Glutamatergic neuron (in vitro differentiated cells): ENCODE results near the gene KIF14. TPM values are rescaled to one million over a fixed set of nuclear protein-coding genes. Genes with fewer than 3 reads are reported as not detected.
"Not testable (repeated sequence)": the region's sequence is repeated elsewhere in the genome, so short reads cannot be mapped to it uniquely, and the experiment has no call there.

ENCODE experiments used
- DNase-seq: peaks from one replicate; pipeline ENCODE4 v3.0.0; 2022
- H3K27ac Mint-ChIP-seq: one replicate; pipeline ENCODE4 v1.8.0; 2020; ENCODE audit warnings: mild to moderate bottlenecking, mixed read lengths, inconsistent platforms; ENCODE audit not compliant: unreplicated experiment
- H3K27me3 Mint-ChIP-seq: one replicate; pipeline ENCODE4 v1.8.0; 2020; ENCODE audit warnings: mild to moderate bottlenecking, moderate library complexity, mixed read lengths, inconsistent platforms; ENCODE audit not compliant: unreplicated experiment
- H3K36me3 Mint-ChIP-seq: one replicate; pipeline ENCODE4 v1.8.0; 2020; ENCODE audit warnings: mild to moderate bottlenecking, mixed read lengths, inconsistent platforms; ENCODE audit not compliant: unreplicated experiment
- H3K4me1 Mint-ChIP-seq: one replicate; pipeline ENCODE4 v1.8.0; 2020; ENCODE audit warnings: mild to moderate bottlenecking, low read depth, mixed read lengths, inconsistent platforms; ENCODE audit not compliant: unreplicated experiment
- H3K4me3 Mint-ChIP-seq: one replicate; pipeline ENCODE4 v1.8.0; 2020; ENCODE audit warnings: mild to moderate bottlenecking, mixed read lengths, inconsistent platforms; ENCODE audit not compliant: unreplicated experiment
- H3K9me3 Mint-ChIP-seq: one replicate; pipeline ENCODE4 v1.8.0; 2020; ENCODE audit warnings: mild to moderate bottlenecking, moderate library complexity, mixed read lengths, inconsistent platforms; ENCODE audit not compliant: unreplicated experiment
- CTCF ChIP-seq: fragments of 200-600 bp; sonication (generic); IDR thresholded peaks from one replicate; pipeline ENCODE4 v1.5.0; 2021; ENCODE audit not compliant: partially characterized antibody, unreplicated experiment
- total RNA-seq: library from RNA; stranded (reverse); fragmentation: NEBNext Ultra II Directional; extraction: Animal tissue kit (Norgen Biotek cat#: 25700); gene quantifications from one replicate; pipeline ENCODE4 v1.2.1, GENCODE V29; 2021; ENCODE audit not compliant: unreplicated experiment

The KIF14 gene
- total RNA-seq, 1 donor from 2014 or later = 2.9 TPM

DNA sequence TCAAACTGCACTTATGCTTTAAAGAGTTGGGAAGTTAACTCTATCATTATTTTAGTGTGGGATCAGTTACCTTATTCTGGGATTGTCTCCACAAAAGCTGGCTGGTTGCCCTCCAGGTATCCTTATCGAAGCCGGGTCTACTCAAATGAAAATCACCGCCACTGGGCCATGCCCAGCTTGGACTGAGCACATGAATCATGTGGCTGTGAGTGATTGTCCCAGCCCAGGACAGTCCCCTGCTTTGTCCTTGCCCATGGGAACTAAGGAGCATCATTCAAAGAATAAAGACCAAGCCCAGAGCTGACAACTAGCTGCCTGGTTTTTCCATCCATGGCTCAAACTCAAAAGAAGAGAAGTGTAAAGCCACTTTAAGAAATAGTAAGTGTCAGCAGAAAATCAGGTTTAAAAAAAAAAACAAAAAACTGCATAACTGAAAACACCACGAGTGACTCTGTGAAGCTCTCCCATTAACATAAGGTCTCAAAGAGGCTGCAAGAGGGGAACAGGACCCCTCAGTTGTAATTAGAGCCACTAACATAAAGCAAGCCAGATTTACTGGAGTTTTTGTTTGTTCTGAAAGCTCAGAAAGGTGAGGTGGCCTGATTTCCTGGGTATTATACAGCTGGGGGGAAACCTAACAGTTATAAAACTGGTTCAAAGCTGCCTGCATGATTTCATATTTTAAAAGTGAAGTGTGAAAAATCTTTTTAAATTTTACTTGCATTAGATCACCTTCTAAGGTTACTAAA is 91.5 kb downstream of the KIF14 start:
- Mint-ChIP-seq H3K27me3 (peaks cover 2% of the 10 kb centered on the region), H3K36me3 (no peaks in the 10 kb centered on the region), H3K4me3 (no peak overlapping the region), H3K27ac (no peak overlapping the region), H3K9me3 (no peaks in the 10 kb centered on the region), H3K4me1 (no peaks in the 10 kb centered on the region)
- no peak for DNase-seq
- no peak for TF ChIP-seq CTCF

DNA sequence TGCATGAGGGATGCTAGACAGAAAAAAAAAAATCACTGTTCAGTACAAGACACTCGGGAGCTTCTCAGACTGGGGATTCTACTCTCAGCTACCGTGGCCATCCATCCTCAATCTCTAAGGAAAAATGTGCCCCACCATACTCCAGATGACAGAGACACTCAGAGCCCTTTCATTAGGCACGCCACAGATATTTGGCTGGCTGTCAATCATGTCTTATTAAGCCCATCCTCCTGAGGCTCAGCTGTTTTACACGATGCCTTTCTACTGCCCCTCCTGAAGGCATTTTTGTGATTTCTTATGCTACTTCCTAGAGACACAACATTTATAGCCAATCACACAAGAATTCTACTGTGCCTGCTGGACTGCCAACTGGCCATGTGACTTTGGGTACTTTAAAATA is 92.9 kb downstream of the KIF14 start:
- Mint-ChIP-seq H3K4me3 (no peak overlapping the region), H3K27me3 (peaks cover 2% of the 10 kb centered on the region), H3K36me3 (no peaks in the 10 kb centered on the region), H3K9me3 (no peaks in the 10 kb centered on the region), H3K27ac (no peak overlapping the region), H3K4me1 (no peaks in the 10 kb centered on the region)
- no peak for TF ChIP-seq CTCF
- no peak for DNase-seq

DNA sequence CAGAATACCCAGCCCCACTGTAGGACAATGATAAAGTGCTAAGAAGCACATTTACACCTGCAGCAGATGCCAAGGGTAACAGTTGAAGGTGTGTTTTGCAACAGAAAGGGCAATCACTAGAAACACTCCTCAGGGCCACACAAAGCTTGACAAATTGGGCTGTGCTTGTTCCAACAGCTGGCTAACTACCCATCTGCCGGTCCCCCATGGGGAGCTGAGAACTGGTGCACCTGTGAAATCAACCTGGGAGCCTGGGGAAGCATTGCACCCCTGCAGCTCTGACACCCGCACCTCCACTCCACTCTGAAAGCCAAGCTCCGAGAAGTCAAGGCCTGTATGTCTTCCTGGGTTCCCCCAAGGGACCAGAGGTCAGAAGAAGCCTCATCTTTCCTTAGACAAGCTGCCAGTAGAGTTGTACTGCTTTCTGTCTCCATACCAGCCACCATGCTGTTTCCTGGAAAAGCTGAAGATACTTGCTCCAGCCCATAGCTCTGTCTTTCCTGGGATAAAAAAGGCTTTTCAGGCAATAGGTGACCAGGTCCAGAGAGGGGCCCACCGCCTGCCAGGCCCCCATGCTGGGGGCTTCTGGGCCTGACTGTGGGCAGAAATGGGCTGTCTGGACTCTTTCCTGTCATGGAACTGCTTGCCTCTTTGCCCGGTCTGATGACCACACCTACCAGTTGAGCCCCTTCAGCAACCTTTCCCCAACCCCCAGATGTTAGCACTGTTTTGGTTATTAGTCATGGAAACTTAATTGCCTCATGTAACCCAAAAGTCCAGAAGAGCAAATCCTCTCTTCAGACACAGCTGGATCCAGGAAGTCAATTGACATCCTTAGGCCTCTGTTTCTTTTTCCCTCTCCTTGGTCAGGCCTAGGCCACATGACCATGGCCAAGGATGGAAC is 93.6 kb downstream of the KIF14 start:
- H3K4me1 Mint-ChIP-seq = no peaks in the 10 kb centered on the region
- H3K27me3 Mint-ChIP-seq = no peaks in the 10 kb centered on the region
- H3K4me3 Mint-ChIP-seq = no peak overlapping the region
- no peak for TF ChIP-seq CTCF
- DNase-seq = no peak
- H3K9me3 Mint-ChIP-seq = no peaks in the 10 kb centered on the region
- H3K36me3 Mint-ChIP-seq = no peaks in the 10 kb centered on the region
- H3K27ac Mint-ChIP-seq = no peak overlapping the region

GRCh38 chr1:200525090-200525987 is 95.2 kb downstream of the KIF14 start:
- no peaks in the 10 kb centered on the region for H3K36me3 Mint-ChIP-seq
- no peak for TF ChIP-seq CTCF
- DNase-seq = no peak
- H3K4me3 Mint-ChIP-seq = no peak overlapping the region
- no peaks in the 10 kb centered on the region for H3K27me3 Mint-ChIP-seq
- H3K9me3 Mint-ChIP-seq = no peaks in the 10 kb centered on the region
- no peaks in the 10 kb centered on the region for H3K4me1 Mint-ChIP-seq
- no peak overlapping the region for H3K27ac Mint-ChIP-seq

GRCh38 chr1:200524551-200524950 is 96.0 kb downstream of the KIF14 start:
- not testable (repeated sequence) for H3K4me3 Mint-ChIP-seq, DNase-seq, H3K4me1 Mint-ChIP-seq, H3K27me3 Mint-ChIP-seq, H3K9me3 Mint-ChIP-seq, H3K27ac Mint-ChIP-seq, H3K36me3 Mint-ChIP-seq
